Suppressor macrophage treated with lipopolysaccharide for 1 hour (primary cell): ENCODE measurements around the gene KBTBD13.
"Not testable (repeated sequence)": the region's sequence is repeated elsewhere in the genome, so short reads cannot be mapped to it uniquely, and the experiment has no call there.

Experiments used
- DNase-seq, 3 donors: peaks; one replicate each; pipeline ENCODE4 v3.0.0-alpha.2; 2020 to 2022

KBTBD13 gene

GRCh38 chr15:65089206-65089824 is 12.8 kb downstream of the KBTBD13 start:
- DNase-seq = no peak

- DNase-seq = no peak
Observed at GRCh38 chr15:65091946-65092770, 15.6 kb downstream of the KBTBD13 start.

GRCh38 chr15:65092911-65093792 is 16.6 kb downstream of the KBTBD13 start:
- DNase-seq = no peak

GRCh38 chr15:65093793-65094170 is 17.2 kb downstream of the KBTBD13 start:
- not testable (repeated sequence) for DNase-seq

- no peak for DNase-seq
Observed at GRCh38 chr15:65094294-65094995, 17.9 kb downstream of the KBTBD13 start.

GRCh38 chr15:65095011-65095746 is 18.6 kb downstream of the KBTBD13 start:
- no peak for DNase-seq

- DNase-seq = no peak
Observed at GRCh38 chr15:65095747-65096104, 19.2 kb downstream of the KBTBD13 start.

GRCh38 chr15:65096481-65097385 is 20.2 kb downstream of the KBTBD13 start:
- DNase-seq = no peak

- no peak for DNase-seq
Observed at GRCh38 chr15:65097651-65098263, 21.2 kb downstream of the KBTBD13 start.

GRCh38 chr15:65099336-65099735 is 22.8 kb downstream of the KBTBD13 start:
- no peak for DNase-seq

- DNase-seq = not testable (repeated sequence)
Observed at GRCh38 chr15:65099801-65100200, 23.3 kb downstream of the KBTBD13 start.

GRCh38 chr15:65100442-65100841 is 23.9 kb downstream of the KBTBD13 start:
- DNase-seq = no peak

GRCh38 chr15:65101411-65101890 is 24.9 kb downstream of the KBTBD13 start:
- peak; percentile 70 to 89 (median 79) for DNase-seq

GRCh38 chr15:65101891-65102708 is 25.6 kb downstream of the KBTBD13 start:
- DNase-seq = no peak

- no peak for DNase-seq
Observed at GRCh38 chr15:65102912-65103311, 26.4 kb downstream of the KBTBD13 start.

GRCh38 chr15:65105038-65105437 is 28.5 kb downstream of the KBTBD13 start:
- no peak for DNase-seq

GRCh38 chr15:65106011-65106590 is 29.6 kb downstream of the KBTBD13 start:
- DNase-seq = no peak

GRCh38 chr15:65110676-65111292 is 34.2 kb downstream of the KBTBD13 start:
- no peak for DNase-seq

GRCh38 chr15:65115086-65115485 is 38.5 kb downstream of the KBTBD13 start, which contains the start of gene UBAP1L:
Gene UBAP1L, minus strand, starts transcription at chr15:65115200. Its CDS starts 8,985 bp downstream, at chr15:65106215.
- DNase-seq = no peak
